ENCODE results near the gene NEK11. TPM values are rescaled to one million over a fixed set of nuclear protein-coding genes. Genes with fewer than 3 reads are reported as not detected.

Gene NEK11
- polyA plus RNA-seq, 1 donor from 2014 or later = 6.1 TPM

GRCh38 chr3:131018970-131019369, 7.7 kb upstream of the NEK11 start:
- H3K27me3 ChIP-seq (ENCODE audit: insufficient read depth, low read depth, low read length) = no peaks in the 10 kb centered on the region
- no peaks in the 10 kb centered on the region for H3K79me2 ChIP-seq (replicated peaks; ENCODE audit: insufficient read depth, low read length)
- H3K4me3 ChIP-seq (ENCODE audit: low read length) = no peak overlapping the region
- H3K9me3 ChIP-seq (ENCODE audit: low read length) = no peaks in the 10 kb centered on the region
- H4K20me1 ChIP-seq (ENCODE audit: insufficient read depth) = no peaks in the 10 kb centered on the region
- no peak overlapping the region for H3K9ac ChIP-seq (ENCODE audit: low read length)
- no peaks in the 10 kb centered on the region for H3K36me3 ChIP-seq (ENCODE audit: insufficient read depth, low read length)
- H2AFZ ChIP-seq (ENCODE audit: low read depth, low read length) = no peak overlapping the region
- H3K27ac ChIP-seq (ENCODE audit: low read length) = no peak overlapping the region
- no peaks in the 10 kb centered on the region for H3F3A ChIP-seq (ENCODE audit: insufficient read depth, low read length, poor library complexity, severe bottlenecking)
- TF ChIP-seq TAF1 (IDR thresholded peaks at IDR 0.05; ENCODE audit: low read depth) (no peak), RAD21 (conservative IDR thresholded peaks at IDR 0.05) (no peak)
- H3K4me2 ChIP-seq (ENCODE audit: low read length) = no peak overlapping the region
- no peaks in the 10 kb centered on the region for H3K9me2 ChIP-seq (ENCODE audit: insufficient read depth, low read length)

- Histone ChIP-seq H3K27ac (ENCODE audit: low read length) (no peak overlapping the region), H3K79me2 (replicated peaks; ENCODE audit: insufficient read depth, low read length) (no peaks in the 10 kb centered on the region), H4K20me1 (ENCODE audit: insufficient read depth) (no peaks in the 10 kb centered on the region), H3F3A (ENCODE audit: insufficient read depth, low read length, poor library complexity, severe bottlenecking) (no peaks in the 10 kb centered on the region), H2AFZ (ENCODE audit: low read depth, low read length) (no peak overlapping the region), H3K9me3 (ENCODE audit: low read length) (no peaks in the 10 kb centered on the region), H3K4me2 (ENCODE audit: low read length) (no peak overlapping the region), H3K9me2 (ENCODE audit: insufficient read depth, low read length) (no peaks in the 10 kb centered on the region), H3K27me3 (ENCODE audit: insufficient read depth, low read depth, low read length) (no peaks in the 10 kb centered on the region), H3K9ac (ENCODE audit: low read length) (no peak overlapping the region), H3K36me3 (ENCODE audit: insufficient read depth, low read length) (no peaks in the 10 kb centered on the region), H3K4me3 (ENCODE audit: low read length) (no peak overlapping the region)
- TF ChIP-seq EZH2 (IDR thresholded peaks at IDR 0.05; ENCODE audit: borderline replicate concordance, insufficient read depth, low read length, poor library complexity, severe bottlenecking) (no peak), EP300 (conservative IDR thresholded peaks at IDR 0.05; ENCODE audit: poor library complexity, severe bottlenecking) (no peak), SMC3 (conservative IDR thresholded peaks at IDR 0.05; ENCODE audit: poor library complexity) (no peak), REST (IDR thresholded peaks at IDR 0.05; ENCODE audit: borderline replicate concordance) (no peak), MXI1 (conservative IDR thresholded peaks at IDR 0.05; ENCODE audit: poor library complexity, severe bottlenecking) (no peak), RAD21 (conservative IDR thresholded peaks at IDR 0.05) (no peak), TAF1 (IDR thresholded peaks at IDR 0.05; ENCODE audit: low read depth) (no peak), CTCF (IDR thresholded peaks at IDR 0.05; ENCODE audit: poor library complexity, severe bottlenecking) (no peak), POLR2AphosphoS5 (IDR thresholded peaks at IDR 0.05) (no peak)
These were observed 6.5 kb upstream of the NEK11 start for GRCh38 chr3:131020122-131020693.
